Ectodermal cell (in vitro differentiated cells): ENCODE data around the gene CAMK2G.
"Not testable (repeated sequence)": the region's sequence is repeated elsewhere in the genome, so short reads cannot be mapped to it uniquely, and the experiment has no call there.

ENCODE experiments used
- H3K27ac ChIP-seq: 2 replicates; pipeline ENCODE4 v1.7.0; 2013; ENCODE audit warnings: mild to moderate bottlenecking, low read depth, low read length; ENCODE audit not compliant: insufficient read depth, poor library complexity, severe bottlenecking
- H3K27me3 ChIP-seq: 2 replicates; pipeline ENCODE4 v1.7.0; 2013; ENCODE audit warnings: mild to moderate bottlenecking, low read length; ENCODE audit not compliant: insufficient read depth, control insufficient read depth, poor library complexity, severe bottlenecking
- H3K36me3 ChIP-seq: one replicate; pipeline ENCODE4 v1.7.0; 2013; ENCODE audit warnings: low read length; ENCODE audit not compliant: control insufficient read depth, insufficient read depth
- H3K4me1 ChIP-seq: one replicate; pipeline ENCODE4 v1.7.0; 2013; ENCODE audit warnings: low read length; ENCODE audit not compliant: control insufficient read depth, insufficient read depth
- H3K4me3 ChIP-seq: 2 replicates; pipeline ENCODE4 v1.7.0; 2013; ENCODE audit warnings: low read depth, low read length, control low read depth; ENCODE audit not compliant: insufficient read depth
- H3K9me3 ChIP-seq: 2 replicates; pipeline ENCODE4 v1.7.0; 2013; ENCODE audit warnings: mild to moderate bottlenecking, low read length, moderate library complexity; ENCODE audit not compliant: control insufficient read depth
- WGBS, 2 experiments: methylation state at CpG; one replicate each; pipeline ENCODE4 v1.1.7; 2013; ENCODE audit warnings: missing lambda C conversion rate in 2 of 2; 5-methylcytosine and 5-hydroxymethylcytosine counted together

CAMK2G gene

DNA sequence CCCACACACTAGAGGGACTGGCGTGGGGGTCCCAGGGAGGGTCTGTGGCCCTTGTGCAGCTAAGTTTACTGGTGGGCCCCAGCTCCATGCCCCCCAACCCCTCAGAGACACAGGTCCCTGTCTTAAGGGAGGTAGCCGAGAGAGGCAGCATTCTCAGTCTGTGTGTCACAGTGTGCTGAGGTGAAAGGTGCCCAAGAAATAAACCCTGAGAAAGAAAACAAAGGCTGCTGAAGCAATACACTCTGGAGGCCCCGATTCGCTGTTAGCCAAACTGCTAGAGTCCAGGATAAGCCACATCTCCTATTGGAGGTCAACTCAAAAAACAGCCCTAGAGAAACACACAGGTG lies 34.3 kb downstream of the CAMK2G start:
- Histone ChIP-seq H3K36me3 (no peaks in the 10 kb centered on the region), H3K4me3 (no peak overlapping the region), H3K9me3 (no peaks in the 10 kb centered on the region), H3K27ac (no peak overlapping the region), H3K27me3 (no peaks in the 10 kb centered on the region), H3K4me1 (no peaks in the 10 kb centered on the region)
- 95% methylated on average over 4 of the region's 4 CpGs for WGBS, 2 experiments

DNA sequence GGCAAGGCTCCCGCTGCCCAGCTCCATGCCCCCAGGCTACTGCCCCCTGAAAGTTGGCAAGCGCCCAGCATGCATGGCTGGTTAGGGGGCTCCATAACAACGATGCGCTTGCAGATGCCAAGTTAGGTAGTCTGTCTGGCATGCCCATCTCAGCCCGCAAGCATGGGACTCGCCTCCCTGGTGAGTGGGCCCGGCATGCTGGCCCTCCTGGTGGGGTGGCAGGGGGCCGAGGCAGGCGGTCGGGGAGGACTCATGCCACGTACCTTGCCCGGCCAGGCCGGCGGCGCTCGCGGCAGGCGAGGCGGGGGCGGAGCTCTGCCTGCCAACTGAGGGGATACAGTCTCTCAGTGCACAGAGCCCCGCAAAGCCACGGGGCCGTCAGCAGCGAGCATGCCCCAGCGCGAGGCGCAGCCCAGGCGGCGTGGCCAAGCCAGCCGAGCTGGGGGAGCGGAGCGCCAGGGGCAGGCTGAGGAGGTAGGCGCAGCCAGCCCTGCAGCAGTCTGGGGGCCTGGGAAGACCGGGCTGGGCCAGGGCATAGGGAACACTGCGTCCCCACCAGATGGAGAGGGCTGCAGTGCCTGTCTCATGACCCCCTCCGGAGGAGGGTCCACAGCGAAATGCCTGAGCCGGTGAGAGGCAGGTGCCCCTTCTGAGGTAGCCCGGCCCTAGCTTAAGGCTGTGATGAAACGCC lies 34.9 kb downstream of the CAMK2G start:
- Histone ChIP-seq H3K9me3 (no peaks in the 10 kb centered on the region), H3K4me1 (no peaks in the 10 kb centered on the region), H3K27ac (no peak overlapping the region), H3K36me3 (no peaks in the 10 kb centered on the region), H3K4me3 (no peak overlapping the region), H3K27me3 (no peaks in the 10 kb centered on the region)
- 96 to 97% methylated on average over 40 of the region's 40 CpGs for WGBS, 2 experiments

DNA sequence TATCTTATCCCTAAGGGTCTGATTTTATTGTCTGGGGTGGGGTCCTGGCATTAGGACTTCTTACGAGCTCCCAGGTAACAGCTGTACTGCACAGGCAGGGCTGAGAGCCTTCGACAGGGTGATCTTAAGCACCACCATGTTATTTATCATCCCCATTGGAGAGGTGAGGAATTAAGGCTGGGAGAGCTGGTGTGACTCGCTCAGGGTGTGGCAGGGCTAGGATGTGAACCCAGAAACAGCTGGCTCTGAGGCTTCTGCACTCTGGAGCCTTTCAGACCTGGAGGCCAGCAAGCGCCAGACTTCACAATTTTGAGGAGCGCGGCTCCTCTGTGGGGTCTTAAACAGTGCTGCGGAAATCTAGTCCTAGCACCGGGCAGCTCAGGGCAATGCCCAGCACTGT lies 35.5 kb downstream of the CAMK2G start:
- Histone ChIP-seq H3K4me1 (no peaks in the 10 kb centered on the region), H3K27ac (no peak overlapping the region), H3K4me3 (no peak overlapping the region), H3K9me3 (no peaks in the 10 kb centered on the region), H3K36me3 (no peaks in the 10 kb centered on the region), H3K27me3 (no peaks in the 10 kb centered on the region)
- 95 to 98% methylated on average over 8 of the region's 8 CpGs for WGBS, 2 experiments

DNA sequence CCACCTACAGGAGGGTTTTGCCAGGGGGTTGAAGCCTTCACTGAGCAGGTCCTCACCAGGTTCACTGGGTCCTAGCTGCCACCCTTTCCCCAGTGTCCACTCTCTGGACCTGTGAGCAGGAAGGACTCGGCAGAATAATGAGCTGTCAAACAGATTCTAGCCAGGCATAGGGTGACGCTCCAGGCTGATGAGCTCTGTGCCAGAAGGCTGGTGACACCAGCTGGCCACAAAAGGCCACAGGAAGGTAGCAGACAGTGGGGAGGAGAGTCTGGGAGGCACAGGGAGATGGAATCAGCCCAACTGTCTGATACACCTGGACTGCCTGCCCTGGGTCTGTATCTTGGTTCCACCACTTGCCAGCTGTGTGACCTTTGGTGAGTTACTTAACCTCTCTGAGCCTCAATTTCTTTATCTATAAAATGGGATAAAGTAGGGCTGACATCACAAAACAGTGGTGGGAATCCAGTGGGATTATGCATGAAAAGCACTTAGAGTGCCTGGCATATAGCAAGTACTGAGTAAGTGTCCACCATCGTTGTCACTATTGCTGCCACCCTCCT lies 36.3 kb downstream of the CAMK2G start:
- H3K27me3 ChIP-seq, result no peaks in the 10 kb centered on the region
- WGBS, 2 experiments, result 94 to 95% methylated on average over 3 of the region's 3 CpGs
- H3K9me3 ChIP-seq, result no peaks in the 10 kb centered on the region
- H3K4me1 ChIP-seq, result no peaks in the 10 kb centered on the region
- H3K36me3 ChIP-seq, result no peaks in the 10 kb centered on the region
- H3K4me3 ChIP-seq, result no peak overlapping the region
- no peak overlapping the region for H3K27ac ChIP-seq

DNA sequence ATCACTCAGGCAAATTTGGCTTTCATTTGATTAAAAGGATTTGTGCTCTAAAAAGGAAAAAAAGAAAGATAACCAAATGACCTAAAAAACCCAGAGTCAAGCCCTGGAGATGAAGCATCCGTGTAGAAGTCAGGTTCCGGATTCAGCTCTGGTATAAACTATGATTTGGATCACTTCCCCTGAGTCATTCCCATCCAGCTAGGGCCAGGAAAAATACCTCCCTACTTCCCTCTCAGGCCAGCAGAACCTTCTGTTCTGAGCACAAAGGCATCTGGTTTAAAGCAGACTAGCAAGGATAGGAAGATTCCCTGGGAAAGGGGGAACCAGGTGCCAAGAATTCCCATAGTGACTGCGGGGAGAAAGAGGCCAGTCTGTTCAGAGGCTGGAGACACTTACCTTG lies 37.3 kb downstream of the CAMK2G start:
- no peaks in the 10 kb centered on the region for H3K36me3 ChIP-seq

DNA sequence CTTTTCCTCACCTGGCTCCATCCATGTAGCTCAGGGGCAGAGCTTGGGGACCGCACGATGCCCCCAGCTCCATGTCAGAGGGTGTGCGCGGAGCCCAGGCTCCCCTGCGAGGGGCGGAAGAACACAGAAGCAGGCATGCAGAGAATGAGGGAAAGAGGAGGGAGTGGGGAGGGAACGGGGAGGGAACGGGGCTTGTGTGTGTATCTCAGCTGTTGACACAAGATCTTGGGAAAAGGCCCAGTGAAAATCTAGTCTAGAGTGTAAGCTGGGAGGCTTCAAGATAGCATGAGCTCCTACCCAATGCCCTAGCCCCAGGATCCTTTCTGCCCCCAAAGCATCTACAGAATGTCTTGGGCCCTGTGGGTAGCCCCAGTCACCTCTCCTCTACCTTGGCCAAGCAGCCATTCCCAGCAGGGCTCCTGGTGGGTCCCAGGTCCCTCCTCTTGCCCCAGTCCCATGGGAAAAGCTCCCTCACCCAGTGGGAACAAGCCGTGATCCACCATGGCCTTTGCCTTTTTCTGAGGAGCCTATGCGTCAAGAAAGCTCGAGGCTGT lies 37.9 kb downstream of the CAMK2G start:
- WGBS, 2 experiments, result 90 to 91% methylated on average over 11 of the region's 11 CpGs
- no peak overlapping the region for H3K27ac ChIP-seq

More for the DNA sequence above, 37.3 kb downstream of the CAMK2G start:
- H3K9me3 ChIP-seq, result no peaks in the 10 kb centered on the region
- H3K4me1 ChIP-seq, result no peaks in the 10 kb centered on the region
- H3K4me3 ChIP-seq, result no peak overlapping the region
- WGBS, 2 experiments, result 93 to 95% methylated on average over 3 of the region's 3 CpGs
- no peak overlapping the region for H3K27ac ChIP-seq
- no peaks in the 10 kb centered on the region for H3K27me3 ChIP-seq

DNA sequence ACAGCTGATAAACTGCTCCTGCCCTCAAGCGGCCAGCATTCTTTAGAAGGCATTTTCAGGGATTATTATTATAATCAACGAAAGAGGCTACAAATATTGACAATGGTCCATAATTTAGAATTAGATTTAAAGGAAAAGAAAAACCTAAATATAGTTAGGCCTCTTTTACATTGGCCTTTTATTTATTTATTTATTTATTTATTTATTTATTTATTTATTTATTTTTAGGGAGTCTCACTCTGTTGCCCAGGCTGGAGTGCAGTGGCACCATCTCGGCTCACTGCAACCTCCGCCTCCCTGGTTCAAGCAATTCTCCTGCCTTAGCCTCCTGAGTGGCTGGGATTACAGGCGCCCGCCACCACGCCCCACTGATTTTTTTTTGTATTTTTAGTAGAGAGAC lies 45.3 kb downstream of the CAMK2G start:
- not testable (repeated sequence) for H3K36me3 ChIP-seq, H3K4me1 ChIP-seq, H3K27ac ChIP-seq, H3K4me3 ChIP-seq, H3K27me3 ChIP-seq, H3K9me3 ChIP-seq
- WGBS, 2 experiments, result 88 to 96% methylated on average over 6 of the region's 7 CpGs

More for the DNA sequence above, 37.9 kb downstream of the CAMK2G start:
- no peaks in the 10 kb centered on the region for H3K9me3 ChIP-seq
- H3K4me1 ChIP-seq, result no peaks in the 10 kb centered on the region
- H3K27me3 ChIP-seq, result no peaks in the 10 kb centered on the region
- no peak overlapping the region for H3K4me3 ChIP-seq
- H3K36me3 ChIP-seq, result no peaks in the 10 kb centered on the region

DNA sequence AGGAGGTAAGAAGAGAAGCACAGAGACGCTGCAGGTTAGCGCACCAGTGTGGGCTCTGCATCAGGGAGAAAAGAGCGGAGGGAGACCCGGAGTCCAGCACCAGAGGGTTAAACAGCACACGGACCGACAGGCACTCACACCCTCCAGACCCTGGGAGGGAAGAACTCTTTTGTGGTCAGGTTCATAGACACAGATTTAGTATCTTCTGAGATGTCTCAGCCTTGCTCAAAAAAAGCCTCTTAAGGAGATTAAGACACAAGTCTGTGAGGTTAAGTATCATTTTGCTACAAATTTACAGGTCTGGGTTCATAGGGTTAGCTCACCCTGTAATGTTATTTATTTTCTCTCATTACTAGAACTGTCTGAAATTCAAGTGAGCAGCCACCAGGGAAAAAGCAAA lies 46.2 kb downstream of the CAMK2G start:
- Histone ChIP-seq H3K9me3 (no peaks in the 10 kb centered on the region), H3K27me3 (no peaks in the 10 kb centered on the region), H3K4me3 (no peak overlapping the region), H3K36me3 (no peaks in the 10 kb centered on the region), H3K27ac (no peak overlapping the region), H3K4me1 (no peaks in the 10 kb centered on the region)
- WGBS, 2 experiments, result 94 to 97% methylated on average over 6 of the region's 6 CpGs

DNA sequence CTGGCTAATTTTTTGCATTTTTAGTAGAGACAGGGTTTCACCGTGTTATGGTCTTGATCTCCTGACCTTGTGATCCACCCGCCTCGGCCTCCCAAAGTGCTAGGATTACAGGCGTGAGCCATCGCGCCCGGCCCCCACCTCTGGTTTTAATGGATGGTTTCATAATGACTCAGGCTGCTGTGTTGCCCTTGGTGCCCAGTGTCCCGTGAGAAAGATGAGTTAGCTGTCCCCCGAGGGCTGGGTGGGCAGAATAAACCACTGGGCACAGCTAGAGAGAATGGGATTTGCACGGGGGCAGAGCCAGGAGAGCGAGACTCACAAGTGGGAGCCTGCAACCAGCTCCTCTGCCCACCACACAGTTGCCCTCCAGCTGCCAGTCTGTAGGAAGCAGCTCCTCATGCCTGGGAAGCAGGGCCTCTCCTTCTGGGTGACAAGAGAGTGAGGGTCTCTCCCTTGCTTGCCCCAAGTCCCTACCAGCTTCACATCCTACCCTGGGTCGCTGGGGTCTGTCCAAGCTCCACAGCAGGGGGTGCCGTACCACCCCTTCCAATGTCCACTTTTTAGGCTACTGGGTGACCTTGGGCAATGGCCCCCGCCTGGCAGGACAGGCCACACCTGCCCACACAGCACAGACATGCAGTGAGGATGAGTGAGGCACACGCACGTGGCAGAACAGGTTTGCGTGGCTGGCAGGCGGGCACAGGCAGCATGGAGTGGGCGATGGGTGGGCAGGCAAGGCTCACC lies 46.8 kb downstream of the CAMK2G start:
- 93 to 94% methylated on average over 19 of the region's 19 CpGs for WGBS, 2 experiments
- H3K4me3 ChIP-seq, result no peak overlapping the region
- H3K4me1 ChIP-seq, result no peaks in the 10 kb centered on the region
- H3K9me3 ChIP-seq, result no peaks in the 10 kb centered on the region
- H3K27ac ChIP-seq, result no peak overlapping the region
- no peaks in the 10 kb centered on the region for H3K27me3 ChIP-seq
- H3K36me3 ChIP-seq, result no peaks in the 10 kb centered on the region

DNA sequence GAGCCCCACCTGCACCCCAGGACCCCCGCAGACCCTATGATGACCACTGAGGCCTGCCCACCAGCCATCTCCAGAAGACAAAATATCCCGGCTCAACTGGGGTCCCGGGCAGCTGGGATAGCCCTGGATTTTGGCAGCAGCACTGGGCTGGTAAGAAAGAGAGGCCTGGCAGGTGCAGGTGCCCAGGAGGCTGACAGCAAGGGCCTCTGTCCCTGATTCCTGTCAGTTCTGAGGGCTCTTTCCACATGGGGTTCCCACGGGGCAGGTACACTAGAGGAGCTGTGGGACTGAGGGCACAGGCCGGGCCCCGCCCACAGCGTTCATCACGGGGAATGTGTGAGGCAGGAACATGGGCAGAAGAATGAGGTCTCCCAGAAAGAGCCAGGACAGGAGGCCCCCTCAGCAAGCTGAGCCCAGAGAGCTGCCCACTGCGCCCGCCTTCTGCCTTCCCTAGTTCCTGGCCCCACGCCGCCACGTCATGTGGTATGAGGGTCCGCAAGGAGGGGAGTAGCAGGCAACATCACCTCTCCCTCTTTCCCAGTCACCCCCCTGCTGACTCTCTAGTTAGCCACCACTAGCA lies 50.1 kb downstream of the CAMK2G start:
- 94 to 95% methylated on average over 14 of the region's 14 CpGs for WGBS, 2 experiments
- H3K4me1 ChIP-seq, result no peaks in the 10 kb centered on the region
- no peaks in the 10 kb centered on the region for H3K27me3 ChIP-seq
- H3K9me3 ChIP-seq, result no peaks in the 10 kb centered on the region
- no peak overlapping the region for H3K27ac ChIP-seq
- no peak overlapping the region for H3K4me3 ChIP-seq
- no peaks in the 10 kb centered on the region for H3K36me3 ChIP-seq
